Activated CD4-positive, alpha-beta T cell treated with anti-CD3 and anti-CD28 coated beads, Interleukin-2, Interleukin-4, amounts not matched to agents 100 ng/mL and 50 ng/mL, durations not matched to agents 16 hours and 8 hours (primary cell): ENCODE data around the gene SH3D21.

Experiments used
- DNase-seq: peaks from one replicate; pipeline ENCODE4 v3.0.0-alpha.2; 2020; ENCODE audit warnings: low spot score

SH3D21 gene

DNA sequence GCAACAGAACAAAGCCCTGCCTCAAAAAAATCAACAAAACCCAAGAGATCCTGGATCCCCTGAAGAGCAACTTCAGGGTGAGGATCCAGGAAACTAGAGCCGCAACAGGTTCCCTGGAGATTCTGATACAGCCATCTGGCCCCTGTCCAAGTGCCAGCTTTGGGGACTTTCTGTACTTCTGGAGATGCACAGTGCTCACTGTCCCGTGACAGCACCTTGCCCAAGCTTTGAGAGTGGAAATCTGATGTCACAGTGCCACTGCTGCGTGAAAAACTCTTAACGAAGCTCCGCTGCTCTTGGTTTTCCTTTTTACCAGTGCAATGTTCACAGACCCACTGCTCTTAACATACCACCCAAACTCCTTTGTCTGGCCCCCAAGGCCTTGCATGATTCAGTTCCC lies 53.2 kb downstream of the SH3D21 start:
- DNase-seq, result no peak

DNA sequence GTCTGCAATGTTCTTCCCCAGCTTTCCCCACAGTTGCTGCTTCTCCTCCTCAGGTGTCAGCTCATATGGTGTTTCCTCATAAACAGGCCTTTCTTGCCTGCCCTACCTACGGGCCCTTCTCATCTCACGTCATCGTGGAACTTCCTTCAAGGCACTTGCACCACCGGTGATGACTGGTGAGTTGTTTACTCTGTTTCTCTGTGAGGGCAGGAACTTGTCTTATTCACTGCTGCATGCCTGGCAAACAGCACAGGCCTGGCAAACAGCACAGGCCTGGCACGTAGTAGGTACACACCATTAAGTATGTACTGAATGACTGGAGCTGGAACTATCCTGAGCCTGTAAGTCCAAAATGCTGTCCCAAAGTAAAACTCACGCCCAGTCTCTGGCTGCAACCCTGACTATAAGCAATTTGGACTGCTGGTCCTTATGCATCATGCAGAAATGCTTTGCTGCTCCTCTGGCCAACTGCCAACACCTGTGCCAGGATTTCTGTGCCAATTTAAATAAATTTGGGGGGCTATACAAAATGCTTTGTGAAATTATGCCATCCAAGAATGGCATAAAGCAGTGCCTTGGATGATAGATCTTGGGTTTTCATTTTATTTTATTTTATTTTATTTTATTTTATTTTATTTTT lies 53.9 kb downstream of the SH3D21 start:
- DNase-seq, result no peak

DNA sequence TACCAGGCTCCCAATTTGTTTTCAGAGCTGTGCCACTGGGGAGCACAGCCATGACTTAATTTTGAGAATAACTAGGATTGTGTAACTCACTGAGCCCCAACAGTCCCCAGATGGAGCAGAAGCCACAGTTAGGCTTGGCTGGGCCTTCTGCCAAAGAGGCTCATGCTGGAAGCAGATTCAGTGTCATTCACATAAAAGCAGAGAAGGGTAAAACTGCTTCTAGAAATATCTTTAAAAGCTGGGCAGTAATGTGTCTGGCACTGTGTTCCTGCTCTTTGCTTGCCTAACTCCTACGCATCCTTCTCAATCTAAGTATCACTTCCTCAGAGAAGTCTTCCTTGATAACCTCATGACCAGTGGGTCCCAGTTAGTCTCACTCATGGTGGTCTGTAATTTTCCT lies 59.2 kb downstream of the SH3D21 start:
- no peak for DNase-seq

DNA sequence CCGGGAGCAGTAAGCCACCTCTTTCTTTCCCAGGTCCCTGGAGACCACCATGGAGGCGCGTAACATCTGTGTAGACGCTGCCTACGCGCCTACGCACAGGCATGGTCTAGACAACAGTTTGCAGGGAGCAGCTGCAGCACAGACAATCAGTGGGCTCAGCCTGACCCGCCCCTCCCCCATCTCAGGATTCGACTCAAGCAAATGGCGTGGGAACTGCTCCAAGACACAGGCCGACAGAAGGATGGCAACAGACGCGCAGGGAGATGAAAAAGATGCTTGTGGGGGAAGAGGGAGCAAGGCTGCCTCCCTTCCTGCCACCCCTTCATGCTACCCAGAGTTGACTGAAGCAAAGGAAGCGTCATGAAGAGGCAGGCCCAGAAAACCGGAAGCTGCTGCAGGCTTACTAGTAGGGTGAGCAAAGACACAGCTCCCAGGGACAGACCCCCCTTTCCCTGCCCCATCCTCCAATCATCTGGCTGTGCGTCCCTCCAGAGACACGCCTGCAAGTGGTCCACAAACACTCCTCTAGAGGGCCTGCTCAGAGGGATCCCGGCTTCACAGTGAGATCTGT lies 60.0 kb downstream of the SH3D21 start:
- no peak for DNase-seq

DNA sequence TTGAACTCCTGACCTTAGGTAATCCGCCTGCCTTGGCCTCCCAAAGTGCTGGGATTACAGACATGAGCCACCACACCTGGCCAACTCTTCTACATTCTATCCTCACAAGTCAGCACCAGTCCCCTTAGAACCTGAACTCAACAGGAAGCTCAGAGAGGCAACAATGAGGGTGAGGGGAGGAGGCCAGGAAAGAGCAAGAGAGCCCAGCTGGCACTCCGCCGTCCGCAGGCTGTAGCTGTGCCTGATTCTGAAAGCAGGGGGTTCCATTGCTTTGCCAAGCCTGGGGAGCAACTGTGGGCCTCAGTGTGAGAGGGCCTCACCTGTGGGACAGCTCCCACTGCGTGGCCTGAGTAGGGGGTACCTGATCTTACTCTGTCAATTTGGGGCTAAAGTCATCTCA lies 60.9 kb downstream of the SH3D21 start:
- no peak for DNase-seq

- no peak for DNase-seq
Observed at GRCh38 chr1:36367798-36368197, 61.6 kb downstream of the SH3D21 start.

- peak; percentile 80 for DNase-seq
Observed at GRCh38 chr1:36369061-36369861, 63.1 kb downstream of the SH3D21 start.
